Kasumi-1 (cell line): ENCODE results near the gene RBM19.

Experiments used
- DNase-seq, 2 experiments: peaks; one replicate each; lab custom pipeline; 2025; lab: John Stamatoyannopoulos, UW

The RBM19 gene

DNA sequence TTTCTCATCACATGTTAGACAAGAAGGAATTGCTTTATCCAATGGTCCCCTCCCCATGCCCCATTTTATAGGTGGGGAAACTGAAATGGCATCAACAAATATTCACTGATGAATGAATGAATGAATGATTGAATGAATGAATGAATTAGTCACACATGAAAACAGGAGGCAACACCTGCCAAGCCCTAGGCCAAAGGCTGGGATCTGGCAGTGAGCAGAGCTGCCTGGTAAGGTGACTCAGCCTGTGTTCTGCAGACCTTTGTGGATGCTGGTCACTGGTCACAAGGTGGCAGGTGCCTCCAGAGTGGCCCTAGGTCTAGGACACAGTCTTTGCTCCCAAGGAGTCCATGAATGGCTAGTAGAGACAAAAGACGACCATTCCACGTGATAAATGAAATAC, 188.4 kb downstream of the RBM19 start:
- no peak for DNase-seq

DNA sequence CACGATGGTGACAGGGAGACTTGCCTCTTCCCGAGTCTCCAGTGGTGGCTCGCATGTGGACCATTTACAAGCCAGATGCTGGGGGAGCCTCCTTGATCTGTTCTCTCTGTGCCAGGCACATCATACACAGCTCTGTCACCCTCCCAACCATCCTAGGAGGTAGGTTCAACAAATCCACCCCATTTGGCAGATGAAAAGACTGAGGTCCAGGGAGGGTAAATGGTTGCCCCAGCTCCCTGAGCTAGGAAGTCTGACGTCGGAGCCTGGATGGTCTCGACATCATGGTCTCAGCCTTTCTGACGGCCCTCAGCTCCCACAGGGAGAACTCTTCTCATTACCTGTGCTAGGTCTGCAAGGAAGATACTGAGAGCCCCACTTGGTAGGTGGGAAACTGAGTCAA, 189.6 kb downstream of the RBM19 start:
- no peak for DNase-seq

DNA sequence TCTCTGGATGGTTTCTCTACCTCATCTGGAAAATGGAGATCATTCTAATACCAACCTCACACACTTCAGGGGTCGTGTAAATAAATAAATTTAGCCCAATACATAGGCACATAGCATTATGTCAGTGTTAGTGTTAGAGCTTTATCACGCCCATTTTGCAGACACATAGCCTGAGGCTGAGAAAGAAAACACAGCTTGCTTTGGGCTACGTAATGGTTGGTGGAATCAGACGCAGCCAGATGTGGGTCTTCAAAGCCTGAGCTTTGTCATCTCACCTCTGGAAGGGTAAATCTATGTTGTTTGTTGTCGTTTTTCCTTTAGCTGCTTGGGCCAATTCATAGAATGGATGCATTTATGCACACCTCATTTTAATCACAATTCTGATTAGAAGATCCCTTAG, 191.6 kb downstream of the RBM19 start:
- DNase-seq = no peak

DNA sequence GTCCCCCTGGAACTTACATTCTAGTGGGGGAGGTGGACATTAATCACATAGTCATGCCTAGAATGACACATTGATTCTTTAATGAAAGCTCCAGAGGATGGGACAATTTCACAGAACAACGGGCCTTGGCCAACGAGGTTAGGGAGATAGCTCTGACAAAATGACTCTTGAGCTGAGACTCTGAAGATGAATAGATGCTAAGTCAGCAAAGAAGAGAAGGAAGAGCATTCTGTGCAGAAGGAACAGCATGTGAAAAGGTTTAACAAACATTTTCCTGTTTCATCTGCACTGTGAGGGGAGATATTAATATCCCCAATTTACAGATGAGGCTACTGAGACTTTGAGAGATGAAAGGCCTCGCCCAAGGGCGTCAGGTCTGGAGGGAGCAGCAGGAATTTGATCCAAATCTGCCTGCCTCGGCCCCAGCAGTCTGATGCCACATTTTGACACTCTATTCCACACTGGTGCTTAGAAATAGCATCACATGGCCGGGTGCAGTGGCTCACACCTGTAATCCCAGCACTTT, 193.6 kb downstream of the RBM19 start:
- no peak for DNase-seq

DNA sequence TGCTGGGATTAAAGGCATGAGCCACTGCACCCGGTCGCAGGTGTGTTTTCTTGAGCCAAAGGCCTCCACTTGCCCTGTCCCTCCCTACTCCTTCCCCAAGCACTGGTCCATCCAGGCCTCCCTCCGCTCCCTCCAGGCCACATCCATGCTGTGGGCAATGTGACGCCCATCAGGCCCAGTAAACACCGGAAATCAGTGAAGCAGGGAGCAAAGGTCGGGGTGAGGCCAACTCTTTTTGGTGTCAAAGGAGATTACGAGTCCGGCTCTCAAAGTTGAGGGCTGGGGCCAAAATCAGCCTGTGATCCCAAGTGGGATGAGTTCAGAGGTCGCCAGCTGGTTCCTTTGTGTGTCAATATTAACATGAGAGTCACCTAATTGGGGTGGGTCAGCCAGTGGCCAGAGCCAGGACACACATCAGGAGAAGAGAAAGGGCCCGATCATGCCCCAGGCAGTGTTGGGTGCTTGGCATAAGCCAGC, 195.7 kb downstream of the RBM19 start:
- DNase-seq = no peak

DNA sequence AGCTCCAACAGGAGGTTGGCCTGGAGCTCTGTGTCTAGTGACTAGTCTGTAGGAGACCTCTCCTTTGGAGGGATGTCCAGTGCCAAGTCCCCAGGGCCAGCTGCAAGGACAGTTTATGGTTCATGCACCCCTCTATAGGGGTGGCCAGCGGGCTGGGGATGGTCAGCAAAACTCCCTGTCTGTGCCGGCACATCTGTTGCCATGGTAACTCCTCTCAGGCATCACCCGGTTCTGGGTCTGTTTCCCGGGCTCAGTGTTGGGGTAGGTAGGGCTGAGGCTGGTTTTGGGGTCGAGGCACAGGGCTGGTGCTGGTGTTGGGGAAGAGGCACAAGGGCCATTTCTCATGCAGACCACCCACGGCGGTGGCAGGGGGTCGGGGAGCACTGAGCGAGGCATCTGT, 196.8 kb downstream of the RBM19 start:
- no peak for DNase-seq

DNA sequence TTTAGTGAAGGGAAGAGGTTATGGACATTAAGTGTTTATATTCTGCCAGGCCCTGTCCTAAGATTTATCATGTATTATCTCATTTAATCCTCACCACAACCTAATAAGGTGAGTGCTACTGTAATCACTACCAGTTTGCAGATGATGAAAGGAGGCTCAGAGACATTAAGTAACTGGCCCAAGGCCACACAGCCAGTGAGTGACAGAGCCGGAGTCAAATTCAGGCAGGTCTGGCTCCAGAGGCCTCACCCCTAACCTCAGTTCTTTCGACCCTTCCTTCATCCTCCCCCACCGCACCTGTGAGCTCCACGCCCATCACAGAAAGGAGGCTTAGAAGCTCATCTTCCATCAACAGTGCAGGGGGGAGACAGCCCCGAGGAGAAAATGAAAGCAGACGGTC, 197.3 kb downstream of the RBM19 start:
- no peak for DNase-seq

DNA sequence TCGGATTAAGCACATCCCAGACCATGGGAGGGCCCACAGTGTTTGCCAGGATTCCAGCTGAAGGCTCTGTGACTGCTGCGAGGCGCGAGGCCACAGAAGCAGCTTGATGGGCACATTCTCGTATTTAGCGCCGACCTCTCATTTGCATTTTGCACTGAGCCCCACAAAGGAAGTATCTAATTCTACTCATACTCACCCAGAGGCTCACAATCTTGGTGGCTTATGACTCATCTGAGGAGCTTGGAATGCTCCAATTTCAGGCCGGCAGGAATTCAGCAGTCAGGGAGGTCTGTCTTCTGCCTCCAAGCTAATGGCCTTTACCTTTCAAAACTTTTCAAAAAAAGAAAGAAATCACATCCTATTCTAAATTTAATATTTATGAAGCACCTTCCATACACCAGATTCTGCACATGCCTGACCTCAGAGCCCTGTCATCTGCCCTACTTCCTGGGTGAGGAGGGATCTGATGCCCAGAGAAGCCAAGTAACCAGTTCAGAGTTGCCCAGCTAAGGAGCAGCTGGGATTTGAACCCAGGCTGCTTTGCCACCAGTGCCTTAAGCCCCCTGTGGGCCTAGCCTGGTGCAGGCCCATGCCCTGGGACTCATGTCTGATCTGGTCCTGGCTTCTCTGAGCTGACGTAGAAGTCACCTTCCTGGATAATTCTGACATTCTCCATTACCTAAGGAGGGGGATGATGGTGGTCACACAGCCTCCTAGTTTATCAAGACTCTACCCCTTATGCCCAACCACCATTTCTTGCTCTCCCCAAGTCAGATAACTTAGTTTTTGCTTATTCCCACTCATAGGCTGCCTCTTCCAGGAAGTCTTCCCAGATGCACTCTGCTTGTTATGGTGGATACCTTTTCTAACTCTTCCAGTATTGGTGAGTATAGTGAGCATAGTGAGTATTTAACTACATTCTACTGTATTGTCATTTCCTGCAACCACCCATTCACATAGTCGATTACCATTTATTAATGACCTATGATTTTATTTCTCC, 198.9 kb downstream of the RBM19 start:
- DNase-seq = no peak
